ENCODE data around the gene LDLRAD4.

Gene LDLRAD4

DNA sequence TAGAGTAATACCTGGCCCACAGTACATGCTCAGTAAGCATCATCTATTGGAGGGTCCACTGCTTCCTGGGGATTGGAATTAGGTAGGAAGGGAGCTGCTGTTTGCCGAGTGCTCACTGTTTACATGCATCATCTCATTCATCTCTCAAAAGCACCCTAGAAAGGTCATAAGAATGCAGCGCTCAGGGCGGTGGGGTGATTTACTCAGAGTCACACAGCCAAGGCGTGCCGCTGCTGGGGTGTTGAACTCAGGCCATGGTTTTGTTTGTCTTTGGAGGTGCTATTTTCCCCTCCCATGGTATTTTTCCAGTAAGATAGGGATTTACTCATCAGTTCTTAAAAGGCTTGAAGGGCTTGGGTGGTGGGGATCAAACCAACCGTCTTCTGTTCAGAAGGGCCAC, 227.5 kb downstream of the LDLRAD4 start:
- TF ChIP-seq, protein P1, sequence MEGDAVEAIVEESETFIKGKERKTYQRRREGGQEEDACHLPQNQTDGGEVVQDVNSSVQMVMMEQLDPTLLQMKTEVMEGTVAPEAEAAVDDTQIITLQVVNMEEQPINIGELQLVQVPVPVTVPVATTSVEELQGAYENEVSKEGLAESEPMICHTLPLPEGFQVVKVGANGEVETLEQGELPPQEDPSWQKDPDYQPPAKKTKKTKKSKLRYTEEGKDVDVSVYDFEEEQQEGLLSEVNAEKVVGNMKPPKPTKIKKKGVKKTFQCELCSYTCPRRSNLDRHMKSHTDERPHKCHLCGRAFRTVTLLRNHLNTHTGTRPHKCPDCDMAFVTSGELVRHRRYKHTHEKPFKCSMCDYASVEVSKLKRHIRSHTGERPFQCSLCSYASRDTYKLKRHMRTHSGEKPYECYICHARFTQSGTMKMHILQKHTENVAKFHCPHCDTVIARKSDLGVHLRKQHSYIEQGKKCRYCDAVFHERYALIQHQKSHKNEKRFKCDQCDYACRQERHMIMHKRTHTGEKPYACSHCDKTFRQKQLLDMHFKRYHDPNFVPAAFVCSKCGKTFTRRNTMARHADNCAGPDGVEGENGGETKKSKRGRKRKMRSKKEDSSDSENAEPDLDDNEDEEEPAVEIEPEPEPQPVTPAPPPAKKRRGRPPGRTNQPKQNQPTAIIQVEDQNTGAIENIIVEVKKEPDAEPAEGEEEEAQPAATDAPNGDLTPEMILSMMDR (IDR thresholded peaks at IDR 0.05; ENCODE audit: extremely low read depth, missing control alignments), result no peak
- DNase-seq (ENCODE audit: low spot score), result no peak

DNA sequence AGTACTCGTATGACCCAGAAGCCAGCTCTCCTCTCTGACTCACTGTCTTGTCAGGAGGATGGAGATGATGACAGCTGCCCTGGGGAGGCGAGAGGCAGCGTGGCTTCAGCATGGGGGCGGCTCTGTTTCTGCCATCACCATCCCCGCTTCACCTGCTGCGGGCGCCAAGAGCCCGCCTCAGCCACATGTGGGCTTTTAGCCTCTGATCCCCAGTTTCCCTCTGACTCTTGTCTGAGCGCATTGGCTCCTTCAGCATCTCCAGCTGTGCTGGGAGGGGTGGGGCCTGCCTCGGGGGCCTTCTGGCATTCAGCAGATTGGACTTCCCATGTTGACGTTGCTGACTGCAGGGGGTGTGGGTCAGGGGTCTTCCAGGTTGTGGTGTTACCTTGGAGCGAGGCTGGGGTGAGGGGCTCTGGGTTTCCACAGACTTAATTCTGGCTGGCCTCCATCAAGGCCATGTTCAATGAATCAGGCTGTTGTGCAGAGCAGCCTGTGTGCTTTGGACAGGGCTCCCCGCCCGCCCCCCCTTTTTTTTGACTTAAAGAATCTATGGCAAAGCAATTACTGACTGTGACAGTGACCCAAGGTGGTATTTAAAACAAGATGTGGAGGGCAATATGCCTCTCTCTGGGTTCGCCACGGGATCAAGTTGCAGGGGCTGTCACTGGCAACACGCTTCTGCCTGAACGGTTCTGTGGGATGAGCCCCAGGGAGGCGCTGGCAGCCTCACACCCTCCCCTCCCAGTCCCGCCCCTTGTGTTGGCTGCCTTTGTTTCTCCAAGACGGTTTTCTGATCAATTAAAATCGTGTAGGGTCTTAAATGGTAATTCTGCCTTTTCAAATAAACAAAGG, 228.3 kb downstream of the LDLRAD4 start:
- DNase-seq (ENCODE audit: low spot score), result no peak
- TF ChIP-seq, protein P1 (IDR thresholded peaks at IDR 0.05; ENCODE audit: extremely low read depth, missing control alignments), result no peak

DNA sequence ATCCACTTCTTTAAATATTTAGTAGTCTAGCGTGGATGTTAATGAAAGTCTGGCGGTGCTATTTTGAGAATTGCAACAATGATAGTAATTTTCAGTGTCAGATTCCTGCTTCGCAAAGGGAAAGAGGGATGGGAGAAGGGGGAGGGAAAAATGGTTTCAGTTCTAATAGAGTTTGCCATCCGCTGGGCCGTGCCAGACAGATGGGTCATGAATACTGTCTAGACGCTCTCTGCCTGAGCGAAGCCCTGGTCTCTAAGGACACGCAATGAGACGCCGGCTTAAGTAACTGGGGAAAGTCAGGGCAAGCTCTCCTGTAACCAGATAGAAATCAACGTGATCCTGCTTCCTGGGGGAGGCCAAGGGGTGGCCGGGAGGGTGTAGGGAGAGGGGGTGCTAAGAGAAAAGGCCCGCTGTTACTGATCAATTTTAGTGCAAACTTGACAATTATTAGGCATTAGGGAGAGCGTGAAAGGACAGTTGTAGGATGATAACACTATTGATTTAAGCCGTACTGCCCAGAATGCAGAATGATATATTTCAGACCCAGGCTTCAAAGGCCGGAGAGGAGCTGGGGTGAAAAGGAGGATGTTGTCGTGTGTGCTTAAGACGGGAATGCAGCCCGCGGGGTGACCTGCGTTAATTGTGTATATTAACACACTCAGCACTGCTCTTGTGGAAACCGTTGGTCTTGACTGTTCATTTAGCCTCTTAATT, 229.2 kb downstream of the LDLRAD4 start:
- no peak for DNase-seq (ENCODE audit: low spot score)
- TF ChIP-seq, protein P1 (IDR thresholded peaks at IDR 0.05; ENCODE audit: extremely low read depth, missing control alignments), result no peak

DNA sequence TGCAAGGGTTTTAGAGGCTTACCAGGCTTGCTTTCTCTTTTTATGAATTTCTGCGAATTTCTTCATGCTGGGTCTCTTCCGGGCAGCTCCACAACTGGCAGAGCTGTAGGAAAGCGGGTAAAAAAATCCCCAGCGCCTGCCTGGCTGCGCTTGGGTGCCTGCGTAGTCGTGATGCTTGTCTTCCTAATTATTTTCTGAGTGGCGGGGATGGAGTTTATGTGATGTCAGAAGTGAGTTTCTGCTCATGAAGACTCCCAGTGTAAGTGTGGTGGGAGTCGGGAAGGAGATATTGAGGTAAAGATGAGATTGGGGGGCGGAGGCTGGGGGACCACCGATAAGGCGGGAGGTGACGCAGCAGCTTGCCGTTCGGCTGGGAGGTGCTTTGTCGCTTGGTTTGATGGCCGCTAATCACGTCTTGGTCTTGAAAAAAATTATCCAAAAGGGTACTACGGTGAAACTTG, 229.8 kb downstream of the LDLRAD4 start:
- no peak for DNase-seq (ENCODE audit: low spot score)
- TF ChIP-seq, protein P1 (IDR thresholded peaks at IDR 0.05; ENCODE audit: extremely low read depth, missing control alignments), result no peak

DNA sequence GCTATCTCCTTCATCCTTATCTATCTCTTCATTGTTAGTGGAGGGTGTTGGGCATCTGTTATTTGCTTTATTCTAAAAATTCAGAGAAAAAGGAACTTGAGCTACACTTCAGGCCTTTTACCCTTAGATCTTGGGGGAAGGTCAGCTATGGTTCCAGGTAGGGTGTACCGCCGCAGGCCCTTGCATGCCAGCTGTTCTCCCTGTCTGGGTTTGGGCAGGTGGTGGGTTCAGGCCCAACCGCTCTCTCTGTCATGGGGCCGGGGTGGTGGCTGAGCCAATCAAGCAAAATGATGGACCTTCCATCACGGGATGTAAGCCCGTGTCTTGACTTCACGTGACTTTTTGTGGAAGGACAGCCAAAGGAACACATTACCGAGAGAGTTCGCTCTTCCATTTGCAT, 231.1 kb downstream of the LDLRAD4 start:
- TF ChIP-seq, protein P1 (IDR thresholded peaks at IDR 0.05; ENCODE audit: extremely low read depth, missing control alignments), result no peak
- DNase-seq (ENCODE audit: low spot score), result no peak

DNA sequence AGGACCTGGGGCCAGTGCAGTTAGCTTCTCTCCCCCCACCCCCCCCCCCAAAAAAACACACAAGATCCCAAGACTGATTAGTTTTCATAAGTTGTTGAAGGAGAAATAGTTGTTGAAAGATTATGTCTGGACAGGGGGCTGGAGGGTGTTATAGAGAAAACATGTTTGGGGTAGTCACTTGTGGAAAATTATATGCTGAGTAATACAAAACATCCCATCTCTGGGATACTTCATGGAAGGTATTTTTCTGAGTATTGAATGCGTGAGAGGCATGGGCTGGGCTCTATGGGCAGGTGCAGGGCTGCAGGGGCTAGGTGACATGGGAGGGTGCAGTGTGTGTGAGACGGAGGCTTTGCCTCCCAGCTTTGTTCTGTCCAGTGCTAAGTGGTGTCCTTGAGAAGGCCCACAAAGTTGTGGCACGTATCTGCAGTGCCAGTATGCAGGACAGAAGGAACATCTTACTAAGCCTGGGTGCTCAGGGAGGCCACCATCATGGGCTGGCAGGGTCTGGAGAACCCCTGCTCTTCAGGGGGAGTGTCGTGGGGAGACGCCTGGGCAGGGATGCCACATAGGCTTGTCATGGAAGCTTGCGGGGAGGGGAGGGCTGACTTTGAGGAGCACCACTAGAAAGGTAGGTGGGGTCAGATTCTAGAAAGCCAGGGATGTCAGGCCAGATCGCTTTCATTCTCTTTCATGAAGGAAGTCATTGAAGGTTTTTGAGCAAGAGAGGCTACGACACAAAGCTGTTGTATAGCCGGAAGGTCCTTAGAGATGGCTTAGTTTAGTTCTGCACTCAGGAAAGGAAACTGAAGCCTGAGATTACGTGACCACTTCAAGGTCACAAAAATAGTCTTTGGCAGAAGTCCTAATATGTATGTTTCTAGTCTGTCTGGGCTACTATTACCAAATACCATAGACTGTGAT, 232.0 kb downstream of the LDLRAD4 start:
- TF ChIP-seq, protein P1 (IDR thresholded peaks at IDR 0.05; ENCODE audit: extremely low read depth, missing control alignments), result no peak

More for the DNA sequence above, 232.0 kb downstream of the LDLRAD4 start:
- peak; percentile 52 for DNase-seq (ENCODE audit: low spot score)

Data from GM20000 (cell line).